SU-DHL-6 (cell line): ENCODE results near the gene ATP9A.

ENCODE experiments used
- CTCF ChIP-seq: fragments of 200-600 bp; sonication (generic); IDR thresholded peaks from one replicate; pipeline ENCODE4 v1.5.1; 2017; ENCODE audit warnings: antibody characterized with exemption, mild to moderate bottlenecking, low read length, moderate library complexity; ENCODE audit not compliant: insufficient read depth, poor library complexity, severe bottlenecking
- EZH2phosphoT487 ChIP-seq: fragments of 200-600 bp; sonication (generic), shearing (Covaris generic); conservative IDR thresholded peaks from 2 replicates; pipeline ENCODE4 v1.6.1; 2018; ENCODE audit warnings: mild to moderate bottlenecking, antibody characterized with exemption, low read length, moderate library complexity, mixed read lengths

- TF ChIP-seq CTCF = no peak
- no peak for TF ChIP-seq EZH2phosphoT487
Measured at GRCh38 chr20:51697096-51697826, 70.9 kb downstream of the ATP9A start.
